H1 (cell line): Measurements from ENCODE around the gene CD68. TPM values are rescaled to one million over a fixed set of nuclear protein-coding genes. Genes with fewer than 3 reads are reported as not detected.

Experiments
- CTCF ChIA-PET: fragments of 300-600 bp; sonication (Branson Sonifier 250); formaldehyde crosslinking; loops from one replicate; lab custom pipeline; 2021; ENCODE audit not compliant: partially characterized antibody; lab: Charles Lee
- POLR2A ChIA-PET: fragments of 300-600 bp; sonication (Branson Sonifier 250); formaldehyde crosslinking; loops from one replicate; lab custom pipeline; 2021; ENCODE audit warnings: inconsistent platforms; ENCODE audit not compliant: partially characterized antibody; lab: Charles Lee
- DNase-seq, 2 experiments: peaks; one replicate each; pipeline versions ENCODE4 v3.0.0 to v3.0.0-alpha.2; 2010 to 2022; ENCODE audit warnings: low spot score in 2 of 2, low read depth in 1 of 2, mixed read lengths in 1 of 2
- FAIRE-seq: peaks from 2 replicates; lab custom pipeline; 2011; peaks lifted over from hg19 to GRCh38; lab: Jason Lieb, UNC
- H2AFZ ChIP-seq: 2 replicates; pipeline ENCODE4 v1.8.1; 2012; ENCODE audit warnings: low read length, inconsistent platforms
- H2AK5ac ChIP-seq: 2 replicates; pipeline ENCODE4 v1.6.1; 2013; ENCODE audit warnings: low read depth, low read length
- H2BK120ac ChIP-seq: replicated peaks from 2 replicates; pipeline ENCODE3; 2013; ENCODE audit warnings: low read depth, low read length, inconsistent platforms
- H2BK12ac ChIP-seq: 2 replicates; pipeline ENCODE4 v1.6.1; 2013; ENCODE audit warnings: low read depth, low read length
- H2BK15ac ChIP-seq: 2 replicates; pipeline ENCODE4 v1.6.1; 2013; ENCODE audit warnings: low read length
- H2BK20ac ChIP-seq: 2 replicates; pipeline ENCODE4 v1.6.1; 2013; ENCODE audit warnings: low read length
- H2BK5ac ChIP-seq: 2 replicates; pipeline ENCODE4 v1.6.1; 2013; ENCODE audit warnings: low read depth, low read length
- H3K14ac ChIP-seq: 2 replicates; pipeline ENCODE4 v1.6.1; 2013; ENCODE audit warnings: inconsistent platforms; ENCODE audit not compliant: insufficient read length
- H3K18ac ChIP-seq: 2 replicates; pipeline ENCODE4 v1.6.1; 2013; ENCODE audit warnings: low read length; ENCODE audit errors: extremely low read depth
- H3K23ac ChIP-seq: 2 replicates; pipeline ENCODE4 v1.6.1; 2013; ENCODE audit warnings: inconsistent platforms; ENCODE audit not compliant: insufficient read length
- H3K23me2 ChIP-seq: 2 replicates; pipeline ENCODE4 v1.6.1; 2013; ENCODE audit warnings: low read depth, low read length
- H3K27ac ChIP-seq: 2 replicates; pipeline ENCODE4 v1.6.1; 2011; ENCODE audit warnings: low read depth, low read length, inconsistent platforms
- H3K27me3 ChIP-seq, 4 experiments: replicated peaks in 1 of 4; 1 replicate in 1 of 4; 2 replicates in 3 of 4; pipeline versions ENCODE4 v1.6.1 to v1.8.1; 2011 to 2013; ENCODE audit warnings: low read length in 3 of 4, mild to moderate bottlenecking in 3 of 4, inconsistent platforms in 2 of 4, mixed read lengths in 2 of 4, moderate library complexity in 1 of 4; ENCODE audit not compliant: control insufficient read depth in 3 of 4, insufficient read depth in 3 of 4; ENCODE audit errors: extremely low read depth in 1 of 4
- H3K36me3 ChIP-seq, 4 experiments: 2 replicates each; pipeline versions ENCODE4 v1.6.1 to v1.8.1; 2011 to 2013; ENCODE audit warnings: mild to moderate bottlenecking in 4 of 4, low read length in 3 of 4, moderate library complexity in 2 of 4, control low read depth in 1 of 4, inconsistent platforms in 1 of 4; ENCODE audit not compliant: insufficient read depth in 4 of 4, control insufficient read depth in 2 of 4
- H3K4ac ChIP-seq: replicated peaks from 2 replicates; pipeline ENCODE3; 2013; ENCODE audit warnings: low read length, low read depth, mixed read lengths, inconsistent platforms; ENCODE audit not compliant: insufficient read length
- H3K4me1 ChIP-seq, 4 experiments: replicated peaks in 1 of 4; 1 replicate in 1 of 4; 2 replicates in 3 of 4; pipeline versions ENCODE4 v1.6.1 to v1.8.1; 2011 to 2013; ENCODE audit warnings: low read length in 3 of 4, inconsistent platforms in 2 of 4, mixed read lengths in 1 of 4; ENCODE audit not compliant: insufficient read depth in 4 of 4, control insufficient read depth in 3 of 4
- H3K4me2 ChIP-seq, 2 experiments: 2 replicates each; pipeline versions ENCODE4 v1.6.1 to v1.8.1; 2011 to 2013; ENCODE audit warnings: low read depth in 2 of 2, low read length in 2 of 2, control low read depth in 1 of 2, inconsistent platforms in 1 of 2, mild to moderate bottlenecking in 1 of 2; ENCODE audit not compliant: insufficient read depth in 1 of 2
- H3K4me3 ChIP-seq, 4 experiments: fragments of 200-600, 300-600 bp in 1 of 4; sonication (generic), shearing (Covaris generic), sonication (Bioruptor Twin) in 1 of 4; 2 replicates each; pipeline versions ENCODE4 v1.5.1 to v1.8.1; 2011 to 2016; ENCODE audit warnings: low read length in 4 of 4, low read depth in 3 of 4, control low read depth in 2 of 4, inconsistent platforms in 2 of 4, mild to moderate bottlenecking in 2 of 4, mixed read lengths in 1 of 4, moderate library complexity in 1 of 4; ENCODE audit not compliant: insufficient read depth in 2 of 4; ENCODE audit errors: extremely low read depth in 1 of 4
- H3K56ac ChIP-seq: replicated peaks from 2 replicates; pipeline ENCODE3; 2013; ENCODE audit warnings: low read depth, mild to moderate bottlenecking, mixed read lengths, low read length, inconsistent platforms; ENCODE audit not compliant: insufficient read length
- H3K79me1 ChIP-seq: 2 replicates; pipeline ENCODE4 v1.6.1; 2013; ENCODE audit warnings: low read depth, low read length, control low read depth
- H3K79me2 ChIP-seq, 2 experiments: 2 replicates each; pipeline versions ENCODE4 v1.6.1 to v1.8.1; 2012 to 2013; ENCODE audit warnings: low read length in 2 of 2, mild to moderate bottlenecking in 2 of 2, inconsistent platforms in 1 of 2; ENCODE audit not compliant: insufficient read depth in 2 of 2, control insufficient read depth in 1 of 2
- H3K9ac ChIP-seq, 4 experiments: replicated peaks in 1 of 4; 1 replicate in 1 of 4; 2 replicates in 3 of 4; pipeline versions ENCODE4 v1.6.1 to v1.8.1; 2011 to 2013; ENCODE audit warnings: low read depth in 3 of 4, low read length in 3 of 4, control low read depth in 2 of 4, mild to moderate bottlenecking in 2 of 4, moderate library complexity in 2 of 4, inconsistent platforms in 1 of 4; ENCODE audit errors: extremely low read depth in 1 of 4
- H3K9me3 ChIP-seq, 2 experiments: 2 replicates each; pipeline versions ENCODE4 v1.6.1 to v1.8.1; 2012 to 2013; ENCODE audit warnings: mild to moderate bottlenecking in 2 of 2, moderate library complexity in 2 of 2, control low read depth in 1 of 2, inconsistent platforms in 1 of 2, low read depth in 1 of 2, low read length in 1 of 2, mixed read lengths in 1 of 2; ENCODE audit not compliant: insufficient read depth in 2 of 2
- H4K20me1 ChIP-seq, 2 experiments: replicated peaks in 1 of 2; 2 replicates each; pipeline versions ENCODE3 to v1.8.1; 2011 to 2013; ENCODE audit warnings: inconsistent platforms in 2 of 2, low read length in 2 of 2, mild to moderate bottlenecking in 1 of 2; ENCODE audit not compliant: insufficient read depth in 2 of 2, control insufficient read depth in 1 of 2
- H4K5ac ChIP-seq: 2 replicates; pipeline ENCODE4 v1.6.1; 2013; ENCODE audit warnings: low read length, low read depth, mixed read lengths, inconsistent platforms; ENCODE audit not compliant: insufficient read length
- H4K8ac ChIP-seq: 2 replicates; pipeline ENCODE4 v1.8.0; 2013; ENCODE audit warnings: mild to moderate bottlenecking, moderate library complexity, low read length, inconsistent platforms; ENCODE audit not compliant: insufficient read depth; ENCODE audit errors: extremely low read depth
- H4K91ac ChIP-seq: replicated peaks from 2 replicates; pipeline ENCODE3; 2013; ENCODE audit warnings: low read length, mixed read lengths, inconsistent platforms; ENCODE audit not compliant: insufficient read length
- CEBPB ChIP-seq: IDR thresholded peaks from 2 replicates; pipeline ENCODE4 v1.6.1; 2012; ENCODE audit warnings: low read depth, low read length
- EGR1 ChIP-seq: IDR thresholded peaks from 2 replicates; pipeline ENCODE4 v1.6.1; 2011; ENCODE audit warnings: low read depth, low read length, borderline replicate concordance
- FOSL1 ChIP-seq: IDR thresholded peaks from 2 replicates; pipeline ENCODE4 v1.6.1; 2011; ENCODE audit warnings: mild to moderate bottlenecking, low read depth, low read length, moderate library complexity; ENCODE audit not compliant: insufficient read depth
- HDAC6 ChIP-seq: IDR thresholded peaks from one replicate; pipeline ENCODE4 v1.7.1; 2012; ENCODE audit warnings: low read depth, mild to moderate bottlenecking, inconsistent platforms, low read length, moderate library complexity
- JUN ChIP-seq: IDR thresholded peaks from 2 replicates; pipeline ENCODE4 v1.6.1; 2011; ENCODE audit warnings: low read depth, mild to moderate bottlenecking, improper control_type of control experiment, low read length
- KDM5A ChIP-seq: fragments of 200-600 bp; IDR thresholded peaks from 2 replicates; pipeline ENCODE4 v1.7.1; 2012; ENCODE audit warnings: mild to moderate bottlenecking, low read length, inconsistent platforms, mixed read lengths
- POLR2A ChIP-seq, 2 experiments: IDR thresholded peaks; 1 replicate in 1 of 2; 2 replicates in 1 of 2; pipeline ENCODE4 v1.6.1; 2011; ENCODE audit warnings: low read depth in 2 of 2, low read length in 2 of 2, mild to moderate bottlenecking in 2 of 2; ENCODE audit errors: control extremely low read depth in 1 of 2
- POLR2AphosphoS5 ChIP-seq: IDR thresholded peaks from 2 replicates; pipeline ENCODE4 v1.6.1; 2011; ENCODE audit warnings: low read depth, low read length
- POU5F1 ChIP-seq: IDR thresholded peaks from 2 replicates; pipeline ENCODE4 v1.6.1; 2011; ENCODE audit warnings: low read depth, mild to moderate bottlenecking, low read length, moderate library complexity
- RNF2 ChIP-seq: fragments of 200-900, 300-1000 bp; sonication (generic); IDR thresholded peaks from 2 replicates; pipeline ENCODE4 v1.7.1; 2016; ENCODE audit warnings: borderline replicate concordance, low read depth, mild to moderate bottlenecking, antibody characterized with exemption, low read length; ENCODE audit not compliant: poor library complexity, severe bottlenecking; ENCODE audit errors: missing control alignments
- TAF7 ChIP-seq: optimal IDR thresholded peaks from 2 replicates; pipeline ENCODE3; 2011; ENCODE audit warnings: low read depth, mild to moderate bottlenecking, inconsistent platforms, low read length, moderate library complexity, borderline replicate concordance
- TBP ChIP-seq: IDR thresholded peaks from 2 replicates; pipeline ENCODE4 v1.6.1; 2011; ENCODE audit warnings: low read depth, low read length, improper control_type of control experiment
- WGBS, 2 experiments: shearing (Covaris generic) in 1 of 2; methylation state at CpG; one replicate each; pipeline versions ENCODE4 v1.1.6 to v1.1.7; 2013 to 2015; ENCODE audit warnings: low lambda C conversion rate in 2 of 2, mixed read lengths in 2 of 2, inconsistent platforms in 1 of 2, low coverage in 1 of 2, missing lambda C conversion rate in 1 of 2; ENCODE audit not compliant: insufficient replicate concordance in 2 of 2, insufficient coverage in 1 of 2, insufficient read length in 1 of 2; ENCODE audit errors: extremely low coverage in 1 of 2, missing lambda C conversion rate in 1 of 2; 5-methylcytosine and 5-hydroxymethylcytosine counted together
- polyA plus RNA-seq, 7 experiments: library from polyadenylated mRNA; depleted of rRNA in 3 of 7; stranded (reverse) in 5 of 7; unstranded in 2 of 7; fragments of >200 nt in 5 of 7; fragments of 200-250 nt in 2 of 7; gene quantifications; 1 replicate in 5 of 7; 2 replicates in 1 of 7; 4 replicates in 1 of 7; pipeline versions ENCODE4 v1.2.1 to v1.2.3, GENCODE V29; 2011 to 2013; ENCODE audit warnings: missing spikeins in 2 of 7, mixed read lengths in 2 of 7
- total RNA-seq: library from RNA; stranded (reverse); fragmentation: NEBNext Ultra II Directional; extraction: Animal tissue kit (Norgen Biotek cat#: 25700); gene quantifications from 2 replicates; pipeline ENCODE4 v1.2.1, GENCODE V29; 2021
- TF ChIP-seq, protein P1 (sequence below): IDR thresholded peaks from 2 replicates; pipeline ENCODE4 v1.6.1; 2012; ENCODE audit warnings: inconsistent platforms
- TF ChIP-seq, protein P2 (sequence below): IDR thresholded peaks from 2 replicates; pipeline ENCODE4 v1.6.1; 2012; ENCODE audit warnings: inconsistent platforms

The CD68 gene
- total and polyA plus RNA-seq, 2 of the 8 experiments (the other 6 are each of a cell fraction or from before 2014, with no cell fraction given): 0.18 TPM; not detected in 1

DNA sequence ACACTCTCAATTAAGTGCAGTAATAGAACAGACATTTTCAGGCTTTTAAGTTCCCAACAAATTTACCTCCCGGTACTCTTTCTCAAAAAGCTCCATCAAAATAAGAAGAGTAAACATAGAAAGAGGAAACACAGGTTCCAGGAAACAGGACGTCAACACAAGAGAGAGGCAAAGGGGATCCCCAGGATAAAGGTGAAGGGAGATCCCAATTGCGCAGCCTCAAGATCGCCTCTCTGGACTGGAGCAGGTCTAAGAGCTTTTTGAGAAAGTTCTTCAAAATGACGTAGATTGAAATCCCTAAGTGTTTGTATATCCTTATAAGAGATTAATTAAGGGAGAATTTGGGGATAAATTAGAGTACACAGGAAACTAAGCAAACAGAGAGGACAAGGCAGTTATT, 39.2 kb downstream of the CD68 start:
- DNase-seq (no peak), FAIRE-seq (no peak)
- H2AFZ ChIP-seq: no peak overlapping the region
- peaks cover 6% of the 10 kb centered on the region for H3K23me2 ChIP-seq
- no peak overlapping the region for H4K91ac ChIP-seq
- ChIA-PET CTCF (interaction anchor here (0.7 to 13.4 kb wide), 7 partner anchors 8 to 54 kb away, joined by 3 to 92 read pairs (median 4); partner anchors contain the start of genes SAT2 and SHBG), POLR2A (interaction anchor here (0.7 to 79.4 kb wide), 3 partner anchors 9 to 175 kb away, joined by 3 to 2272 read pairs (median 4); partner anchors contain the start of genes ATP1B2, SAT2, TP53 and WRAP53)
- H4K8ac ChIP-seq: no peak overlapping the region
- no peaks in the 10 kb centered on the region for H3K9me3 ChIP-seq
- H3K4me1 ChIP-seq: peaks cover 0 to 1% (median 0%) of the 10 kb centered on the region in 4 experiments; a peak in 1 of 7 replicates
- no peak overlapping the region for H3K56ac ChIP-seq
- no peak overlapping the region for H3K14ac ChIP-seq
- no peak overlapping the region for H3K23ac ChIP-seq
- H3K36me3 ChIP-seq: no peaks in the 10 kb centered on the region
- no peak overlapping the region for H2BK20ac ChIP-seq
- H3K79me1 ChIP-seq: peaks cover 3% of the 10 kb centered on the region; the same call in 1 of the 2 replicates
- WGBS, 2 experiments: 85% methylated on average over 5 of the region's 5 CpGs; no CpG with 5 or more reads in 1 of the 2 experiments
- H2AK5ac ChIP-seq: no peak overlapping the region
- H3K27me3 ChIP-seq: no peaks in the 10 kb centered on the region
- H3K27ac ChIP-seq: no peak overlapping the region
- H3K4ac ChIP-seq: no peak overlapping the region
- H2BK15ac ChIP-seq: no peak overlapping the region
- no peak overlapping the region for H2BK120ac ChIP-seq
- H2BK5ac ChIP-seq: no peak overlapping the region
- H2BK12ac ChIP-seq: no peak overlapping the region
- no peak overlapping the region for H3K18ac ChIP-seq
- H4K5ac ChIP-seq: no peak overlapping the region
- H4K20me1 ChIP-seq: peaks cover 0 to 2% of the 10 kb centered on the region in 2 experiments
- H3K4me2 ChIP-seq: no peak overlapping the region
- peaks cover 0 to 5% of the 10 kb centered on the region in 2 experiments; a peak in 2 of 4 replicates for H3K79me2 ChIP-seq
- H3K9ac ChIP-seq: no peak overlapping the region
- H3K4me3 ChIP-seq: no peak overlapping the region
- TF ChIP-seq POLR2A (IDR thresholded peaks at IDR 0.05; ENCODE audit: control extremely low read depth in 1 of 2, low read depth in 2 of 2, low read length in 2 of 2): no peak
- TF ChIP-seq RNF2: no peak
- no peak for TF ChIP-seq TAF7
- no peak for TF ChIP-seq HDAC6
- no peak for TF ChIP-seq EGR1
- TF ChIP-seq, protein P1, sequence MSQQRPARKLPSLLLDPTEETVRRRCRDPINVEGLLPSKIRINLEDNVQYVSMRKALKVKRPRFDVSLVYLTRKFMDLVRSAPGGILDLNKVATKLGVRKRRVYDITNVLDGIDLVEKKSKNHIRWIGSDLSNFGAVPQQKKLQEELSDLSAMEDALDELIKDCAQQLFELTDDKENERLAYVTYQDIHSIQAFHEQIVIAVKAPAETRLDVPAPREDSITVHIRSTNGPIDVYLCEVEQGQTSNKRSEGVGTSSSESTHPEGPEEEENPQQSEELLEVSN: no peak
- no peak for TF ChIP-seq KDM5A
- TF ChIP-seq JUN: no peak
- no peak for TF ChIP-seq CEBPB
- TF ChIP-seq FOSL1: no peak
- TF ChIP-seq, protein P2, sequence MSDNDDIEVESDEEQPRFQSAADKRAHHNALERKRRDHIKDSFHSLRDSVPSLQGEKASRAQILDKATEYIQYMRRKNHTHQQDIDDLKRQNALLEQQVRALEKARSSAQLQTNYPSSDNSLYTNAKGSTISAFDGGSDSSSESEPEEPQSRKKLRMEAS: no peak
- TF ChIP-seq POLR2AphosphoS5: no peak
- no peak for TF ChIP-seq POU5F1
- TF ChIP-seq TBP: no peak
